HUES6 (cell line): ENCODE measurements around the gene PIK3C2G.

ENCODE experiments used
- H3K27ac ChIP-seq: 2 replicates; pipeline ENCODE4 v1.7.0; 2013; ENCODE audit warnings: low read depth, mild to moderate bottlenecking, low read length, inconsistent platforms
- H3K27me3 ChIP-seq: 2 replicates; pipeline ENCODE4 v1.6.1; 2013; ENCODE audit warnings: low read length; ENCODE audit not compliant: control insufficient read depth, insufficient read depth
- H3K36me3 ChIP-seq: 2 replicates; pipeline ENCODE4 v1.6.1; 2013; ENCODE audit warnings: low read length; ENCODE audit not compliant: control insufficient read depth, insufficient read depth
- H3K4me1 ChIP-seq: 2 replicates; pipeline ENCODE4 v1.6.1; 2013; ENCODE audit warnings: low read length; ENCODE audit not compliant: control insufficient read depth, insufficient read depth
- H3K4me3 ChIP-seq: 2 replicates; pipeline ENCODE4 v1.5.1; 2013; ENCODE audit warnings: low read depth, low read length
- H3K9ac ChIP-seq: one replicate; pipeline ENCODE4 v1.6.1; 2013; ENCODE audit warnings: mild to moderate bottlenecking, low read length
- H3K9me3 ChIP-seq: 2 replicates; pipeline ENCODE4 v1.6.1; 2013; ENCODE audit warnings: low read depth, low read length; ENCODE audit not compliant: control insufficient read depth, insufficient read depth

The PIK3C2G gene

GRCh38 chr12:18277196-18277595 is 15.9 kb downstream of the PIK3C2G start:
- Histone ChIP-seq H3K4me3 (no peak overlapping the region), H3K36me3 (no peaks in the 10 kb centered on the region), H3K27ac (no peak overlapping the region), H3K9ac (no peak overlapping the region), H3K4me1 (0 out of 2 replicates have a peak, but pooled peaks cover 5% of the 10 kb centered on the region), H3K27me3 (no peaks in the 10 kb centered on the region), H3K9me3 (no peaks in the 10 kb centered on the region)

- no peaks in the 10 kb centered on the region for H3K36me3 ChIP-seq
- H3K27ac ChIP-seq: no peak overlapping the region
- peaks cover 22% of the 10 kb centered on the region for H3K4me1 ChIP-seq
- no peaks in the 10 kb centered on the region for H3K9me3 ChIP-seq
- no peaks in the 10 kb centered on the region for H3K27me3 ChIP-seq
- H3K9ac ChIP-seq: no peak overlapping the region
- no peak overlapping the region for H3K4me3 ChIP-seq
Observed at GRCh38 chr12:18280728-18281127, 19.4 kb downstream of the PIK3C2G start.

- no peaks in the 10 kb centered on the region for H3K27me3 ChIP-seq
- no peaks in the 10 kb centered on the region; the same call in 1 of the 2 replicates for H3K9me3 ChIP-seq
- no peak overlapping the region for H3K27ac ChIP-seq
- no peaks in the 10 kb centered on the region for H3K36me3 ChIP-seq
- H3K4me3 ChIP-seq: no peak overlapping the region
- H3K9ac ChIP-seq: no peak overlapping the region
- peaks cover 18% of the 10 kb centered on the region for H3K4me1 ChIP-seq
Observed at GRCh38 chr12:18281941-18282340, 20.6 kb downstream of the PIK3C2G start.

- no peak overlapping the region for H3K9ac ChIP-seq
- no peaks in the 10 kb centered on the region; the same call in 1 of the 2 replicates for H3K9me3 ChIP-seq
- no peak overlapping the region for H3K4me3 ChIP-seq
- no peak overlapping the region for H3K27ac ChIP-seq
- no peaks in the 10 kb centered on the region for H3K27me3 ChIP-seq
- no peaks in the 10 kb centered on the region for H3K36me3 ChIP-seq
- H3K4me1 ChIP-seq: peaks cover 18% of the 10 kb centered on the region
Observed at GRCh38 chr12:18283831-18284230, 22.5 kb downstream of the PIK3C2G start.

- no peaks in the 10 kb centered on the region for H3K36me3 ChIP-seq
- peaks cover 18% of the 10 kb centered on the region for H3K4me1 ChIP-seq
- no peak overlapping the region for H3K27ac ChIP-seq
- no peak overlapping the region for H3K4me3 ChIP-seq
- no peak overlapping the region for H3K9ac ChIP-seq
- no peaks in the 10 kb centered on the region; the same call in 1 of the 2 replicates for H3K9me3 ChIP-seq
- no peaks in the 10 kb centered on the region for H3K27me3 ChIP-seq
Observed at GRCh38 chr12:18284386-18284785, 23.1 kb downstream of the PIK3C2G start.

GRCh38 chr12:18285161-18285560 is 23.8 kb downstream of the PIK3C2G start:
- Histone ChIP-seq H3K9me3 (no peaks in the 10 kb centered on the region; the same call in 1 of the 2 replicates), H3K4me1 (peaks cover 18% of the 10 kb centered on the region), H3K9ac (no peak overlapping the region), H3K4me3 (no peak overlapping the region), H3K27ac (no peak overlapping the region), H3K36me3 (no peaks in the 10 kb centered on the region), H3K27me3 (no peaks in the 10 kb centered on the region)

GRCh38 chr12:18290386-18290785 is 29.1 kb downstream of the PIK3C2G start:
- Histone ChIP-seq H3K36me3 (no peaks in the 10 kb centered on the region), H3K4me1 (peaks cover 4% of the 10 kb centered on the region; the same call in 1 of the 2 replicates), H3K9ac (no peak overlapping the region)

GRCh38 chr12:18294889-18295288 is 33.6 kb downstream of the PIK3C2G start:
- H3K4me1 ChIP-seq: peaks cover 36% of the 10 kb centered on the region; the same call in 1 of the 2 replicates
- no peak overlapping the region for H3K4me3 ChIP-seq
- H3K9me3 ChIP-seq: no peaks in the 10 kb centered on the region
- no peak overlapping the region for H3K27ac ChIP-seq
- no peaks in the 10 kb centered on the region for H3K36me3 ChIP-seq
- H3K9ac ChIP-seq: no peak overlapping the region
- H3K27me3 ChIP-seq: no peaks in the 10 kb centered on the region

More at GRCh38 chr12:18290386-18290785, 29.1 kb downstream of the PIK3C2G start:
- Histone ChIP-seq H3K9me3 (no peaks in the 10 kb centered on the region; the same call in 1 of the 2 replicates), H3K27me3 (no peaks in the 10 kb centered on the region), H3K4me3 (no peak overlapping the region), H3K27ac (no peak overlapping the region)

GRCh38 chr12:18296201-18296908 is 35.0 kb downstream of the PIK3C2G start:
- Histone ChIP-seq H3K4me3 (no peak overlapping the region), H3K36me3 (no peaks in the 10 kb centered on the region), H3K27ac (no peak overlapping the region), H3K4me1 (peaks cover 36% of the 10 kb centered on the region; the same call in 1 of the 2 replicates), H3K27me3 (no peaks in the 10 kb centered on the region), H3K9me3 (no peaks in the 10 kb centered on the region; the same call in 1 of the 2 replicates), H3K9ac (no peak overlapping the region)

- H3K9me3 ChIP-seq: no peaks in the 10 kb centered on the region; the same call in 1 of the 2 replicates
- no peak overlapping the region for H3K27ac ChIP-seq
- H3K9ac ChIP-seq: no peak overlapping the region
- H3K4me1 ChIP-seq: peaks cover 36% of the 10 kb centered on the region; the same call in 1 of the 2 replicates
- no peaks in the 10 kb centered on the region for H3K36me3 ChIP-seq
- H3K4me3 ChIP-seq: no peak overlapping the region
- H3K27me3 ChIP-seq: no peaks in the 10 kb centered on the region
Observed at GRCh38 chr12:18296909-18297280, 35.6 kb downstream of the PIK3C2G start.

- Histone ChIP-seq H3K27ac (peak overlapping the region; percentile 7), H3K4me1 (peaks cover 36% of the 10 kb centered on the region; the same call in 1 of the 2 replicates), H3K9ac (no peak overlapping the region), H3K36me3 (no peaks in the 10 kb centered on the region), H3K9me3 (no peaks in the 10 kb centered on the region; the same call in 1 of the 2 replicates), H3K27me3 (no peaks in the 10 kb centered on the region), H3K4me3 (no peak overlapping the region; the same call in 1 of the 2 replicates)
Observed at GRCh38 chr12:18297902-18298301, 36.6 kb downstream of the PIK3C2G start.
